NCI-H146 treated with DMSO at 0.1 percent for 48 hours (cell line): ENCODE measurements around the gene DNAJC8.

Source experiments
- DNase-seq: peaks from one replicate; lab custom pipeline; 2025; ENCODE audit not compliant: unreplicated experiment; lab: John Stamatoyannopoulos, UW

The DNAJC8 gene

GRCh38 chr1:28173980-28174297 is 58.9 kb downstream of the DNAJC8 start:
- no peak for DNase-seq

GRCh38 chr1:28173151-28173979 is 59.5 kb downstream of the DNAJC8 start:
- DNase-seq: no peak

GRCh38 chr1:28172713-28173150 is 60.1 kb downstream of the DNAJC8 start:
- no peak for DNase-seq

GRCh38 chr1:28171246-28171645 is 61.6 kb downstream of the DNAJC8 start:
- no peak for DNase-seq

- no peak for DNase-seq
These were observed 62.7 kb downstream of the DNAJC8 start for GRCh38 chr1:28170001-28170596.

- no peak for DNase-seq
These were observed 69.2 kb downstream of the DNAJC8 start for GRCh38 chr1:28163496-28164161.

GRCh38 chr1:28162151-28162550 is 70.7 kb downstream of the DNAJC8 start:
- no peak for DNase-seq

GRCh38 chr1:28161751-28162150 is 71.1 kb downstream of the DNAJC8 start:
- no peak for DNase-seq

GRCh38 chr1:28160782-28161266 is 72.0 kb downstream of the DNAJC8 start:
- no peak for DNase-seq

GRCh38 chr1:28159680-28160079 is 73.1 kb downstream of the DNAJC8 start:
- no peak for DNase-seq

GRCh38 chr1:28159243-28159642 is 73.6 kb downstream of the DNAJC8 start:
- no peak for DNase-seq

GRCh38 chr1:28157894-28158293 is 74.9 kb downstream of the DNAJC8 start:
- no peak for DNase-seq

- DNase-seq: no peak
These were observed 76.0 kb downstream of the DNAJC8 start for GRCh38 chr1:28156821-28157220.

GRCh38 chr1:28155628-28156027 is 77.2 kb downstream of the DNAJC8 start:
- DNase-seq: no peak

- no peak for DNase-seq
These were observed 78.7 kb downstream of the DNAJC8 start for GRCh38 chr1:28154078-28154594.
